NCI-H748 (cell line): ENCODE data around the gene DAGLB.

Source experiments
- DNase-seq: peaks from one replicate; lab custom pipeline; 2025; ENCODE audit not compliant: unreplicated experiment; lab: John Stamatoyannopoulos, UW

DAGLB gene

GRCh38 chr7:6432781-6433180 lies 15.0 kb downstream of the DAGLB start:
- DNase-seq, result no peak

- no peak for DNase-seq
Measured at GRCh38 chr7:6430974-6431373, 16.8 kb downstream of the DAGLB start.

- no peak for DNase-seq
Measured at GRCh38 chr7:6430271-6430940, 17.3 kb downstream of the DAGLB start.

DNA sequence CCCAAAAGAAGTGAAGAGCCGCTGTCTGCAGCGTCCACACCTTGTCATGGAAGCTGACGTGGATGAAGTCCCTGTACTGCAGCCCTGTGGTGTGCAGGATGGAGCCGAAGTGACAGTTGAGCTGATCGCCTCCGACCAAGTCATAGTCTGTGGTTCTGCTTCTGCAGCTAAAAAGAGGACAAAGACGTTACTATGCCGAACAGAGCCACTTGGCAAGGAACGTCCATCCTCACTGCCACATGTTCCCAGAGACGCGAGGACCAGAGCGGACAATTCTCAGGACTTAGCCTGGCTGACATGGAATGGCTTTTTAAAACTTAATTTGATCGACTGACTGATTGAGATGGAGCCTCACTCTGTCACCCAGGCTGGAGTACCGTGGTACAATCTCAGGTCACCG lies 21.8 kb downstream of the DAGLB start:
- no peak for DNase-seq

DNA sequence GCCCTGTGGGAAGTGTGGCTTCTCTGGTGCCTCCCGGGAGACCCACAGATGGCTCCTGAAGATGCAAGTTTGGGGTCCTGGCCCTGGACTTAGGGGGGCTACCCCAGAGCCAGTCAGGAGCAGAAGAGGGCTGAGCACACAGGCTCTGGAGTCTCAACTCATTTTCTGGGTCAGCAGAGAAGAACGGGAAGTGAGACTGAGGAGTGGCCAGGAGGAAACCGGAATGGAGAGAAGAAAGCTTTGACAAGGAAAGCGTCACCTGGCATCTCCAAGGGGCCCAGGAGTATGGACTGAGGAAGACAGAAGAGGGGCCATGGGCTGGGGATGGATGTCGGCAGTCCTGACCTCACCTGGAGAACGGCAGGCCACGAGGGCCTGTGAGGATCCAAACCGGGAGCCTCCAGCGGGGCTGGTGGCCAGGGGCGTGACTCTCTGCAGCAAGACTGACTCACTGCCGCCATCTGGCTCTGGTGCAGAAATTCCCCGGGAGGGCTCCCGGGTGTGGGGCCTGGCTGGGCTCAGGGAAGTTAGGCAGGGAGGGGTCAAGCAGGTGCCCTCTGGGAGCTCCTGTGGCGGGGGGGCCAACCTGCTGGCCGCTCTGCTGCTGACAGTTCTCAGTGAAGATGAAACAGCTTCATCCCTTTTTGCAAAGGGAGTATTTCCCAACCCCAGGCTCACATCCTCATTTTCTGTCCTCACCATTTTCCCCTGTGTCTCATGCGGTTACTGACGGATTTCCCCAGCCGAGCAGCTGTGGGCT lies 23.6 kb downstream of the DAGLB start:
- DNase-seq, result no peak

DNA sequence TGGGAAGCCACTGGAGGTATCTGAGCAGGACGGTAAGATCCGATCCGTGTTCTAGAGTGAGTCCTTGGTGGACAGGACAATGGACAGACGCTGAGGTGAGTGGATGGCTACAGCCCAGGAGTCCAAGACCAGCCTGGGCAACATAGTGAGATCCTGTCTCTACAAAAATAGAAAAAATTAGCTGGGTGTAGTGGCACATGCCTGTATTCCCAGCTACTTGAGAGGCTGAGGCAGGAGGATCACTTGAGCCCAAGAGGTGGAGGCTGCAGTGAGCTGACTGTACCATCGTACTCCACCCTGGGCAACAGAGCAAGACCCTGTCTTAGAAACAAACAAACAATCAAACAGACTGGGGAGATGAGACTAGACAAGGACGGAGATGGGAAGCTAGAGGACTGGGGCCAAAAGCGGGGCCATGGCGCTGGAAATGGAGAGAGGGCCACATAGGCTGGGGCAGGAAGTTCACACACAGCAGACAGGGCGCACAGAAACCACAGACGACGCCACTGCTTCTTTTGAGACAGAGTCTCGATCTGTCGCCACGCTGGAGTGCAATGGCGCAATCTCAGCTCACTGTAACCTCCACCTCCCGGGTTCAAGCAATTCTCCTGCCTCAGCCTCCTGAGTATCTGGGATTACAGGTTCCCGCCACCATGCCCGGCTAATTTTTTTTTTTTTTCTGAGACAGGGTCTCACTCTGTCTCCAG lies 24.7 kb downstream of the DAGLB start:
- DNase-seq, result no peak

- no peak for DNase-seq
Measured at GRCh38 chr7:6422095-6422494, 25.7 kb downstream of the DAGLB start.

DNA sequence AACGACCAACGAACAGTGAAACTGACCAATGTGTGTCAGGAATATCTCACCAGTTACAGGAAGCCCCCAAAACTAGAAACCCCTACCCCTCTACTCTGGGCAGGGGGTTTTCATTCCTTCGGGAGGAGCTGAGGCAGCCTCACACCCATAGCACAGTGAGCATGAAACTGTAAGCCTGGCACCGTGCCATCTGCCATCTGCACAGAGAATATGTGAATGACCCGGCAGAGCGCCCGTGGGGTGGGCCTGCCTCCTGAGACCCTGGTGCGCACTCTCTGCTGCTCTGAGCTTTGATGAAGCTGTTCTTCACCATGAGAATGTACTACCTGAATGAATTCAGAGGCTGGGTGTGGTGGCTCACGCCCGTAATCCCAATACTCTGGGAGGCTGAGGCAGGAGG lies 27.1 kb downstream of the DAGLB start:
- no peak for DNase-seq

GRCh38 chr7:6419310-6419773 lies 28.4 kb downstream of the DAGLB start:
- no peak for DNase-seq

DNA sequence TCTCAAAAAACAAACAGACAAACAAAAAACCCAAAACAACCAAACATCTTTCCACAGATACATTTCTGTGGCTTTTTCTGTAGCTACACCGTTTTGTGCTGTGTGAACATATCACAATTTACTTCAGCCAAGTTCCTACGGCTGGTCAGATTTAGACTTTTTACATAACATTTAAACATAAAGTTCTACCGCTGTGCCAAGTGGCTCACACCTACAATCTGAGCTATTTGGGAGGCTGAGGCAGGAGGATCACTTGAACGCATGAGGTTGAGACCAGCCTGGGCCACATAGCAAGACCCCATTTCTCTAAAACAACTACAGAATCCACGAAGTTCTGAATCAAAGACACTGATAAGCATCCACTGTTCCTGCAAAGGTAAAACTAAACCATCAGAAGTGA lies 30.3 kb downstream of the DAGLB start:
- DNase-seq, result no peak

- no peak for DNase-seq
Measured at GRCh38 chr7:6416516-6417145, 31.1 kb downstream of the DAGLB start.

DNA sequence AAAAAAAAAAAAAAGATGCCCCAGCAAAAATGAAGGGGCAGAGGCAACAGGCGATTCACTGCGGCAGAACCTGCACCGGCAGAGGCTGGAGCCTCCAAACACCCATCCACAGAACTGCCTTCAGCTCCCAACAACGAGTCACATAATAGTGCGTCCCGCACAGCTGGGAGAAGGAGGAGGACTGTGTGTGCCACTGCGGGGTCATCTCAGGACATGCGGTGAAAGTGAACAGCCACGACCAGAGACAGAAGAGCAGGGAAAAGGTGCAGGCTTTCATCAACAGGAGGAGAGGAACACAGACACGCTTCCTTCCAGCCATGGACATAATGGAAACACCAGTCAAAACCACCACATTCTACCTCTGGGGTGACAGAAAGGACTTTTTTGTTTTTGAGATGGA lies 34.1 kb downstream of the DAGLB start:
- no peak for DNase-seq

DNA sequence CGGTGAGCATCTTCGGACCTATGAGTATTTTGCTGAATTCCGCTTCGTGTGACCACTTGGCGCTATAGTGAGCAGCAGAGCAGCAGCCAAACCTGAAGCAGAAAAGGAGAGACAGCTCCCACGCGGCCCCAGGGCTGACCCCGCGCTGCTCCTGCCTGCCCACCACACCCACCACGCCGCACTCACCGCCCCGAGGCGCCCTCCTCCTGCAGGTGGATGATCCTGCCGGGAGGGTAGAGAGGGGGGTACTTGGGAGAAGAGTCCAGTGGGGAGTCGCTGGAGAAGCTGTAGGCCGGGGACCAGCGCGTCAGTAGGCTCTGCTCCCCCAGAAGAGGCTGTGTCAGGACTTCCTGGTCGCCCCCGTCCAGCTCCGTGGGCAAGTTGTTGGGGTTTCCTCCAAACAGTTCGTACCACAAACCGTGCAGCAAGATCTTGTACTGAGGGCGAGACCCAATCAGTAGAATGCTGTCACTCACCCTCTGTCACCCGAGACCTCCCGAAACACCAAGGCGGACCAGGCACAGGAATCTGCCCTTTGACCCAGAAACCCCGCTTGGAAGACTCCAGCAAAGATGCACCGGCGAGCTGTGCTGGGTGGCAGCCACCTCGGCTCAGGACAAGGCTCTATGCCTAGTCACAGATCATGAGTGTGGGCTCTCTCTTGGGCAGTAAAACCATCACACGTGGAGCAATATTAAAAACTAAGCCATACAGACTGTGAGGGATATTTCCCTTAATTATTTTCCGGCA lies 37.6 kb downstream of the DAGLB start:
- DNase-seq, result no peak

- no peak for DNase-seq
Measured at GRCh38 chr7:6409091-6409490, 38.7 kb downstream of the DAGLB start.

DNA sequence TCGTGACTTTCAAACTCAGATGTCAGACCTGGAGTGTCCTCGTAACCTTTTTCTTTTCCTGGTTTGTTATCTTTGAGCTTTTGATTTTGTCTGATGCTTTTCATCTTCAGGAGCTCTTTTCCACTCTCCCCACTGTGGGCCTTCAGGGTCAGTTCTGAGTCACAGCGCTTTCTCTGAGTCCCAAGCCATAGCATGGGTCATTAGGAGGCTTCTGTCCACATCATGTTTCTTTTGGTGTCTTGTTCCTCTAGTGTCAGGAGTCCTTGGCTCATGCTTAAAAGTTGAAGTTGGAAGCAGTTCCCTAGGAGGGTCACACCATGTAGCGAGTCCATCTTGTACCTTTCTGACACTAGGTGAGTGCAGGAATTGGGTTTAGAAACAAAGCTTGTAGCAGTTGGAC lies 40.3 kb downstream of the DAGLB start:
- no peak for DNase-seq

DNA sequence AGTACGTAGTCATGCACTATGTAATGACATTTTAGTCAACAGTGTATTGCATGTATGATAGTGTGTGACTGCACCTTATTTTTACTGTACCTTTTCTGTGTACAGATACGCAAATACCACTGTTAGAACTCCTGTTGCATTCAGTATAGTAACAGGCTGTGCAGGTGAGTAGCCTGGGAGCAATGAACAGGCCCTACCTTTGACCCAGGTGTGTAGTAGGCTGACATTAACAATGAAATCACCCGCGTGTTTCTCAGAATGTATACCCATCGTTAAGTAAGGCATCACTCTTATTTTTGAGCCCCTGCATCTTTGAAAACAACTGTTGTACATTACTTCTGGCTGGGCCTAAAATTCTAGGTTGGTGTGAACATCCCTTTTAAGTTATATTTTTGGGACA lies 41.6 kb downstream of the DAGLB start:
- no peak for DNase-seq

- no peak for DNase-seq
Measured at GRCh38 chr7:6403907-6404306, 43.8 kb downstream of the DAGLB start.

GRCh38 chr7:6402741-6403140 lies 45.0 kb downstream of the DAGLB start:
- no peak for DNase-seq

- no peak for DNase-seq
Measured at GRCh38 chr7:6402041-6402440, 45.7 kb downstream of the DAGLB start.

DNA sequence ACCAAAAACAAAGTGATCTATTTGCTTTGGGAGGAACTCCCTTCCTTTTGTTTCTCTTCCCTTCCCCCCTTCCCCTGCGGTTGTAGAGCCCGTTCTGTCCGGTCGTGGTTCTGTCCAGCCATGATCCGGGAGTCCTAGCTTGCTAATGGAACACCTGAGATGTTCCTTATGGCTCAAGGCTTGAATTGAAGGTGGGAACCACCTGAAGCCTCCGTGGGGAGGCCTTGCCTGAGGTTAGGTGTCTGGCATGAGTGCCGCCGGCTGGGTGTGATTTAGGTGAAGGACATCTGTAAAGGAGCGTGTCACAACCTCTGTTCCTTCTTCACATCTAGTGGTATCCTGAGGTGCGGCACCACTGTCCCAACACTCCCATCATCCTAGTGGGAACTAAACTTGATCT lies 46.2 kb downstream of the DAGLB start:
- no peak for DNase-seq
